Pulmonary artery endothelial cell (primary cell): ENCODE measurements around the gene PDE4C. TPM values are rescaled to one million over a fixed set of nuclear protein-coding genes. Genes with fewer than 3 reads are reported as not detected.

Source experiments
- DNase-seq: peaks from one replicate; pipeline ENCODE4 v3.0.0-alpha.2; 2011; ENCODE audit warnings: low read depth, low spot score
- total RNA-seq: library from RNA; depleted of rRNA; stranded (reverse); fragments of >200 nt; gene quantifications from 2 replicates; pipeline ENCODE4 v1.2.3, GENCODE V29; 2014

The PDE4C gene
- total RNA-seq, 1 donor from 2014 or later = 0.20 TPM

DNA sequence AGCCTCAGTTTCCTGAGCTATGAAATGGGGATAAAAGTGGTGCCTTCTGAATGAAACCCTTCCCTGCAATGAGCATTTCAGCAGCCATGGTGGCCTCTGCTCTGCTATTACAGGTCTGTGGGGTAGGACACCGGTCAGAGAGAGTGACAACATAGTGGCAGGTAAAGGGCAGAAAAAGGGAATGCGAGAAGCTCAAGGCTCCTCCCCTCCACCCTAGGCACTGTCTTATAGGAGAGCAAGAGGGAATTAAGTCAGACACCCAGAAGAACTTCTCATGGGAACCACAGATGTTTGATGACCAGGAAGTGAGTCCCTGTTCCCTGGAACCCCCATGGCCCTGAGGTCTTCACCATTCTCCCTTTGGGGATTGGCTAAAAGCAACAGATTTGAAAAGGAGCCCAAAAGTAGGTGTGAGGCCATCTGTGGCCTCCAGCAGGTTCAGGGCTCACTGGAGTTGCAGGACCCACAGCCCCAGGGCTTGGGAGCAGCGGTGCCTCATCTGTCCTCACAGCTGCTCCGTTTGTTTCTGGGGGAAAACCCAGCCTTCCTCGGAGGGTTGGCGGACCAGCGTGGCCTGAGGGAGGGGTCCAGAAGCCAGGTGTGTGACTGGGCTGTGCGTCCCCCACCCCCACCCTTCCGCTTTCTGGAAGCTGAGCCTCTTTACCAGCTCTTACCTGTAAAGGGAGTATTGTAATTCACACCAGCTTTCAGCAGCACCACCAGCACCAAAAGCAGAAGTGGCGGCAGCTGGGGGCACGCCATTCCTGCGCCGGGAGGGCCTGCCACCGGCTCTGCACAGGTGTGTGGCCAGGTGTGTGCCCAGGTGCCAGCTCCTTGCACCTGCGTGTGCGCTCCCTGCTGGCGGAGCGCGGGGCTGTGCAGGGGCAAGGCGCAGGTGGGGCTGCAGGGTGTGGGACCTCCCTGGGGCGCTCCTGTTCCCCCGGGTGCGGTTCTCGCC lies 28.6 kb upstream of the PDE4C start:
- no peak for DNase-seq

DNA sequence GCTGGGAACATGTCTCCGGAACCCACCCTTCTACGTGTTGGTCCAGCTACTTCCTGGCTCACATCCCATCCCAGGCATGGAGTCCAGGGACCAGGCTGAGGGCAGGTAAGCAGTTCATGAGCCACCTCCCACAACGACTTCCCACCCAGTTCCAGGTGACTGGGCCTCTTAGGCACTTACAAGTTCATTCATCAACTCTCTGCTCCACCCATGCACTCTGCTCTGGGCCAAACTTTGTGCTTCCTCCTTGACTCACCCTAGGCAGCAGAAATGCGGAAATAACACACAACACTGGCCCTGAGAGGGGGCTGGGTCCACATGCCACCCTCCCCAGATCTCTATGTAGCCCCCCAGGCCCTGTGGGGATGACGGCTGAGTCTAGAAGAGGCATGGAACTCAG lies 27.5 kb upstream of the PDE4C start:
- no peak for DNase-seq

DNA sequence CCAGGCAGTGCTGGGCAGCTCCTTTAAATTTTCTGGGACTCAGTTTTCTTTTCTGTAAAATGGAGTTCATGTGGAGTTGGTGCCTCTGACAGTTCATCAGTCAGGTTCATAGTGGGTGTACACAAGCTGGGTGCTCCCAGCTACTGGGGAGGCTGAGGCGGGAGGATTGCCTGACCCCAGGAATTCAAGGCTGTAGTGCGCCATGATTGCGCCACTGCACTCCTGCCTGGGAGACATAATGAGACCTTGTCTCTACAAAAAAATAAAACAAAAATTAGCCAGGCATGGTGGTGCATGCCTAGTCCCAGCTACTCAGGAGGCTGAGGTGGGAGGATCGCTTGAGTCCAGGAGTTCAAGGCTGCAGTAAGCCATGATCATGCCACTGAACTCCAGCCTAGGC lies 26.9 kb upstream of the PDE4C start:
- no peak for DNase-seq

GRCh38 chr19:18252370-18252717 lies 26.1 kb upstream of the PDE4C start:
- DNase-seq = no peak

- peak; percentile 26 for DNase-seq
Measured at GRCh38 chr19:18251587-18252369, 25.5 kb upstream of the PDE4C start.

- no peak for DNase-seq
Measured at GRCh38 chr19:18249834-18250233, 23.6 kb upstream of the PDE4C start.

DNA sequence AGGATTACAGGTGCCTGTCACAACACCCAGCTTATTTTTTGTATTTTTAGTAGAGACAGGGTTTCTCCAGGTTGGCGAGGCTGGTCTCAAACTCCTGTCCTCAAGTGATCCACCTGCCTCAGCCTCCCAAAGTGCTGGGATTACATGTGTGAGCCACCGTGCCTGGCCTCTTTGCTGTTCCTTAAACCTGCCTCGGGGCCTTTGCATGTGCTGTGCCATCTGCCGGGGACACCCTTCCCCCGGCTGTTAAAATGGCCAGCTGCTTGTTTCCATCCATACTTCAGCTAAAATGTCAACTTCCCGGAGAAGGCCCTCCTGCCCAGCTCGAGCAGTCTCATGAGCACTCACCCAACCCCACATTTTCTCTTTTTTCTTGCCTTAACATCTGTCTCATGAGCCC lies 19.1 kb upstream of the PDE4C start:
- no peak for DNase-seq

GRCh38 chr19:18239303-18239702 lies 13.1 kb upstream of the PDE4C start:
- no peak for DNase-seq

DNA sequence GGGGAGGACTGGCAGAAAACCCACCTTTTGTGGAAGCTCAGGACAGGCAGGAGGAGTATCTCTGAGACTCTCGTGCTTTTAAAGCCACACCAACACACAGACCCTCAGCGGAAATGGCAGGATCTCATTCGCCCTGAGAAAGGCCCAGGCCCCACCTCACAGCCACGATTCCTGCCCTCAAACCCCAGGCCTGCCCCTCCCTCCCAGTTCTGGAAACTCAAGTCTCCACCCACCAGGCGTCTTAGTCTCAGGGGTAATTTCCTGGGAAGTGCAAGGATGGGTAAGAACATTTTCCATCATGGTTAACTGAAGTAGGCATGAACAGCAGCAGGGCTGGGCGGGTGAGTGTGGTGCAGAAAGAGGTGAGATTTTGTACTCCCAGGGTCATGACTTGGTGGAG lies 8.0 kb upstream of the PDE4C start:
- DNase-seq = no peak

DNA sequence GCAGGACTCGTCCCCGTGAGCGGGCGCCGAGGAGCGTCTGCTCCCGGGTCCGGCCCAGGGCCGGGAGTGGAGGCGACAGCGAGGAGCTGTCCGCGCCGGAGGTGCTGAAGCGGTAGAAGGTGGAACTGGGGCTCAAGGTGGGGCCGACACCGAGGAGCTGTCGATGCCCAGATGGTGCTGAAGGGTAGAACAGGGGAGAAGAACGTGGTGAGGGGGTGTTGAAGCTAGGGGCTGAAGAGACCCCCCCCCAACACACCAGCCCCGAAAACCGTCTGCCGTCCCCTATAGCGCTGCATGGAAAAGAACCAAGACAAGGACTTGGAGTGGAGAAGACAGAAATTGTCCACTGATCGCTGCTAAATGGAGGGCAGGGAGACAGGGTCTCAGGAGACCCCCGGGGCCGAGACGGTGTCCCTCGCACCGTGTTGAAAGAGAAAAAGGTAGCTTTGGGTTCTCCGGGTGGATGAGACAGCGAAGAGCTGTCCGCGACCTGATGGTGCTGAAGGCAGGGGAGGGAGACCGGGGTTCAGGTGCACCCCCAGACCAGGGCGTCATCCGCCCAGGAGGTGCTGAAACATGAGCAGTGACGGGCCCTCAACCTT lies 7.1 kb upstream of the PDE4C start:
- DNase-seq = no peak

- no peak for DNase-seq
Measured at GRCh38 chr19:18232540-18233223, 6.4 kb upstream of the PDE4C start.

DNA sequence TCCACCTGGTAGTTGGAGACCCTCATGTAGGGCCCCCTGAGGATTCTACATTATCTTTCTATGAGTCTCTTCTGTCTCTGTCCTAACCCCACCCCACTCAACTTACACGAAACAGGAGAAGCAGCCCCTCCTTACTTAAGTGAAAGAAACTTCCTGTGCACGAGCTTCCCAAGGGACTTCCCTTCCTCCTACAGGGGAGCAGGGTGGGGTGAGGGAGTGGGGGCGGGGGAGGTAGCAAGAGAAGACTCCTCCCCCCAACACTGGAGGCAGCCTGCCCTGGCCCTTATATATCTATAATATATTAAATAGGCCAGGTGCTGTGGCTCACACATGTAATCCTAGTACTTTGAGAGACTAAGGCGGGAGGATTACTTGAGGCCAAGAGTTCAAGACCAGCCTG lies 5.5 kb upstream of the PDE4C start:
- no peak for DNase-seq

- no peak for DNase-seq
Measured at GRCh38 chr19:18230941-18231734, 4.9 kb upstream of the PDE4C start.

GRCh38 chr19:18229915-18230314 lies 3.7 kb upstream of the PDE4C start:
- DNase-seq = no peak

GRCh38 chr19:18229474-18229873 lies 3.2 kb upstream of the PDE4C start:
- no peak for DNase-seq

- no peak for DNase-seq
Measured at GRCh38 chr19:18227781-18228271, 1.6 kb upstream of the PDE4C start.

DNA sequence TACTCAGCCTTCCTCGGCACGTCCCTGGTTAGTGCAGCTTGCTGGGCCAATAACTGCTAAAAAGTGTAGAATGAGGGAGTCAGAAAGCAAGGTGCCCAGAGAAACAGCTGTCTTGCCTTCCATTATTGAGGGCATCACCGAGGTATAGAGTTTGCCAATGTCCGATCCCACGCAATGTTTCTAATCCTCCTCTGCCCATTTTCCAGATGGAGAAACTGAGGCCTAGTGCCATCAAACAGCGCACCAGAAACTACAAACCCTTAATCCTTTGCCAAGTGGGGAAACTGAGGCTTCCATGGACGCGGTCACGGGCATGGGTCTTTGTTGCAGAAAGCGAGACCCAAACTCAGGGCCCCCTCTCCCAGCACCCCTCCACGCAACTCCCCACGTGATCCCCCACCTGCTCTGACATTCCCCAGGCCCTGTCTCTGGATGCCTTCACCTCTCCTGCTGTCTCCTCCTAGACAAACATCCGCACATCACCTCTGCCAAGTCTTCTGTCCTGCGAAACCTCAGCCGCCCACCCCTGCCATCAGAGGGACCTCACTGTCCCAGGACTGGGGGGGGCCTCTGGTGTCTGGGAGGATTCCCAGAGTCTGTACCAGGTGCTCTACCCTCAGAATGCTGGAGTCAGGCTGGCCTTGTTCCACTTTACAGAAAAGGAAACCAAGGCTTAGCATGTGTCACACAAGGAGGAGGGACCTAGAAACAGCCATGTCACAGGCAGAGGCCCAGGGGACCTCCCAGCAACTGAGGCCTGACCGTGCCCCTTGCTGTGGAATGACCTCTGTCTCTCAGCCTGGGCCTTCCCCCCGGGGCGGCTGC lies 930 bp upstream of the PDE4C start:
- no peak for DNase-seq

DNA sequence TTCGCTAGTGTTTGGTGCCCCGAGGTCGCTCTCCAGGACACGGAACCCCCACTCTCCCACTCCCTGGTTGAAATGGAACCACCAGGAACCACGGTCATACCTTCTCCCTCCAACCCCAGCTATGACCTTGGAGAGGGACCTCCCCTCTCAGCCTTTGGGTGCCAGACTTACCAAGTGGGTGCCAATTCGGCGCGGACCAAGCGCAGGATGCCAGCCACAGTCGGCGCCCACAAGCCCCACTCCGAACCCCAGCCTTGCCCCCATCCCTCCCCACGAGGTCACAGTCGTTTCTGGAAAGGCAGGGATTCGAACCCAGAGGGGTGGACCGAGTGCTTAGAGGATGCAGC lies 910 bp downstream of the PDE4C start:
- no peak for DNase-seq

GRCh38 chr19:18224525-18225354 lies 1.5 kb downstream of the PDE4C start:
- peak; percentile 94 for DNase-seq
